HepG2 (cell line): ENCODE data around the gene KIRREL3.

Experiments used
- U2AF1 ChIP-seq: fragments of 200-400 bp; formaldehyde crosslinking; optimal IDR thresholded peaks from 2 replicates; pipeline ENCODE3; 2017; ENCODE audit warnings: mild to moderate bottlenecking, low read depth, low read length
- TF ChIP-seq, protein P1 (sequence below): sonication (generic); formaldehyde crosslinking; IDR thresholded peaks from 2 replicates; pipeline ENCODE4 v1.4.0; 2020; ENCODE audit warnings: missing genetic modification reagents

GRCh38 chr11:126919147-126919823, 81.3 kb downstream of the KIRREL3 start:
- no peak for TF ChIP-seq U2AF1
- TF ChIP-seq, protein P1, sequence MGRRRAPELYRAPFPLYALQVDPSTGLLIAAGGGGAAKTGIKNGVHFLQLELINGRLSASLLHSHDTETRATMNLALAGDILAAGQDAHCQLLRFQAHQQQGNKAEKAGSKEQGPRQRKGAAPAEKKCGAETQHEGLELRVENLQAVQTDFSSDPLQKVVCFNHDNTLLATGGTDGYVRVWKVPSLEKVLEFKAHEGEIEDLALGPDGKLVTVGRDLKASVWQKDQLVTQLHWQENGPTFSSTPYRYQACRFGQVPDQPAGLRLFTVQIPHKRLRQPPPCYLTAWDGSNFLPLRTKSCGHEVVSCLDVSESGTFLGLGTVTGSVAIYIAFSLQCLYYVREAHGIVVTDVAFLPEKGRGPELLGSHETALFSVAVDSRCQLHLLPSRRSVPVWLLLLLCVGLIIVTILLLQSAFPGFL (CRISPR knock-in tag), result no peak
